Nucleus accumbens (tissue), 56 donors: Measurements from ENCODE around the gene SCN4A.
"Not testable (repeated sequence)": the region's sequence is repeated elsewhere in the genome, so short reads cannot be mapped to it uniquely, and the experiment has no call there.

ENCODE experiments used
- DNase-seq, 56 donors: peaks; one replicate each; lab custom pipeline; 2025; lab: John Stamatoyannopoulos, UW

SCN4A gene

DNA sequence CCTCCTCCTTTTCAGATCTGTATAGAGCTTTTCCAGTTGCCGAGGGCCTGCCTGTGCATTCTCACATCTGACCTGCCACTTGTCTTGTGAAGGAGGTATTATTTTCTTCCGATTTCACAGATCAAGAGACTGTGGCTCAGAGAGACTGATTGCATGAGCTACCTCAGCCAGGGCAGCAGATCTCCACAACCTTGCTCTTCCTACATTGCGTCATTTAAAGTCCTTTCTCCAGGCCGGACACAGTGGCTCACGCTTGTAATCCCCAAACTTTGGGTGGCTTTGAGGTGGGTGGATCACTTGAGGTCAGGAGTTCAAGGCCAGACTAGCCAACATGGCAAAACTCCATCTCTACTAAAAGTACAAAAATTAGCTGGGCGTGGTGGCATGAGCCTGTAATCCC is 52.7 kb downstream of the SCN4A start:
- DNase-seq: not testable (repeated sequence)

DNA sequence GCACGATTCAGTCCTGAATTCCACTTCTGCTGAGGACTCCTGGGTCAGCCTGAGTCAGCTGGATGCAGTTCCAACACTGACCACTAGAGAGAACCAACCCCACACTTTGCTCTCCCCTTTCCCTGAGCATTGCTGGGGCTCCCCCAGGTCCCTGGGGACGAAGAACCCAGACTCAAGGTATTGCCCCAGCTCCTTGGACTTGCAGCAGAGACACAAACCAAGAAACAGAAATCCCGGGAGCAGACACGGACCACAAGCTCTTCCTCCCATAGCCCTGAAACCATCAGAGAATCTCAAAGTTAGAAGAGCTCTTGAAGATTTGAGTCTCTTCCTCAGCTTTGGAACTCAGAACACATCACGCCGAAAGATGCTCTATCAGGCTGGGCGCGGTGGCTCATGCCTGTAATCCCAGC is 53.4 kb downstream of the SCN4A start:
- peak in 27 of 56 donors; percentile 1 to 57 (median 15) for DNase-seq

DNA sequence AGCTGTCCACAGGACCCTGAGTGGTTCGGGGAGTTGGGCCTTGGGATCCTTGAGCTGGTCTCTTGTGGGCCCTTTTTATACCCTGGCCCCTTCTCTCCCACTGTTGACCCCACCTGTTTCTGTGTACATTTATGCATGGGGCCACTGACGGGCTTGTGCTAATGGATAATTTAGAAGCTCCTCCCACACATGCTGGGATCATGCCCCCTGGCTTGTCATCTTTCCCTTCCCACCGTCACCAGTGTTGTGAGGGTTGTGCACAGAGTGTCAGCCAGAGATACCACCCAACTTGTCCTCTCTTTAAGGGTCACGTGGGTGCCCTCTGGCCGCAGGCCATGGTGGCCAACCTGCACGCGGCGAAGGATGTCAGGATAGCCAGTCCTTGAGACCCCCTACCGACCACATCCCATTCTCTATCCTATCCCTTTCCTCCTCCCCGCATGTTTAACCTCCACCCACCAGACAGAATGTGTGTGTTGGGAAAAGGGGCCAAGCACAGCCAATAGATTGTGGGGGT is 53.9 kb downstream of the SCN4A start, which contains the start of gene GH1:
TSS of gene GH1 (minus strand) at position 51 of the 517 bp plus-strand sequence. CDS start 63 bp downstream, outside the sequence.
- not testable (repeated sequence) for DNase-seq

DNA sequence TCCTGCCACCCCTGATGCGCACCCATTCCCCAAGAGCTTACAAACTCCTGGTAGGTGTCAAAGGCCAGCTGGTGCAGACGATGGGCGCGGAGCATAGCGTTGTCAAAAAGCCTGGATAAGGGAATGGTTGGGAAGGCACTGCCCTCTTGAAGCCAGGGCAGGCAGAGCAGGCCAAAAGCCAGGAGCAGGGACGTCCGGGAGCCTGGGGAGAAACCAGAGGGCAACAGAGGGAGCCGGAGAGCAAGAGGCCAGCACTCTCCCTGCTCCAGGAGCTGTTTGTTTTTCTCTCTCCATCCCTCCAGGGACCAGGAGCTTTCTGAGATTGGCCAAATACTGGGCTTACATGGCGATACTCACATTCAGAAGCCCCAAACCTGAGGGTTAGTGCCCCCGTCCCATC is 54.4 kb downstream of the SCN4A start:
- DNase-seq: no peak

DNA sequence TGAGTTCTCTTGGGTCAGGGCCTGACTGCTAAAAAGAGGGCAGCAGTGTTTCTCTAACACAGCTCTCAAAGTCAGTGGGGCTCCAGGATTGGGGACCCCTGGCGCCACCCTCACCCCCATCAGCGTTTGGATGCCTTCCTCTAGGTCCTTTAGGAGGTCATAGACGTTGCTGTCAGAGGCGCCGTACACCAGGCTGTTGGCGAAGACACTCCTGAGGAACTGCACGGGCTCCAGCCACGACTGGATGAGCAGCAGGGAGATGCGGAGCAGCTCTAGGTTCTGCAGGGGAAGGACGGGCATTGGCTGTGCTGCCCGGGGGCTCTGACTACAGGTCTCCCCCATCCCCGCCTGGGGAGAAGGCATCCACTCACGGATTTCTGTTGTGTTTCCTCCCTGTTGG is 55.1 kb downstream of the SCN4A start:
- DNase-seq: no peak

DNA sequence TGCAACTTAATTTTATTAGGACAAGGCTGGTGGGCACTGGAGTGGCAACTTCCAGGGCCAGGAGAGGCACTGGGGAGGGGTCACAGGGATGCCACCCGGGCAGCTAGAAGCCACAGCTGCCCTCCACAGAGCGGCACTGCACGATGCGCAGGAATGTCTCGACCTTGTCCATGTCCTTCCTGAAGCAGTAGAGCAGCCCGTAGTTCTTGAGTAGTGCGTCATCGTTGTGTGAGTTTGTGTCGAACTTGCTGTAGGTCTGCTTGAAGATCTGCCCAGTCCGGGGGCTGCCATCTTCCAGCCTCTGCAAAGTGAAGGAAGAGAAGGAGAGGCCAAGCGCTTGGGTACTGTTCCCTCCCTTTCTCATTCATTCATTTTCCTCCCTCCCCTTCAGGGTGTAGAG is 55.5 kb downstream of the SCN4A start:
- DNase-seq: not testable (repeated sequence)

DNA sequence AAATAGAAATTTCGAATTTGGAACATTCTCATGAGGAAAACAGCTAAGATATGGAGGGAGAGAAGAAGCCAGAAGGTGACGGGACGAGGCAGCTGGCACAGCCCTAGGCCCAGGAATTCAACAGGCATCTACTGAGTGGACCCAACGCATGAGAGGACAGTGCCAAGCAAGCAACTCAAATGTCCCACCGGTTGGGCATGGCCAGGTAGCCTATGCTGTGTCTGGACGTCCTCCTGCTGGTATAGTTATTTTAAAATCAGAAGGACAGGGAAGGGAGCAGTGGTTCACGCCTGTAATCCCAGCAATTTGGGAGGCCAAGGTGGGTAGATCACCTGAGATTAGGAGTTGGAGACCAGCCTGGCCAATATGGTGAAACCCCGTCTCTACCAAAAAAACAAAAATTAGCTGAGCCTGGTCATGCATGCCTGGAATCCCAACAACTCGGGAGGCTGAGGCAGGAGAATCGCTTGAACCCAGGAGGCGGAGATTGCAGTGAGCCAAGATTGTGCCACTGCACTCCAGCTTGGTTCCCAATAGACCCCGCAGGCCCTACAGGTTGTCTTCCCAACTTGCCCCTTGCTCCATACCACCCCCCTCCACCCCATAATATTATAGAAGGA is 56.0 kb downstream of the SCN4A start:
- DNase-seq: no peak

DNA sequence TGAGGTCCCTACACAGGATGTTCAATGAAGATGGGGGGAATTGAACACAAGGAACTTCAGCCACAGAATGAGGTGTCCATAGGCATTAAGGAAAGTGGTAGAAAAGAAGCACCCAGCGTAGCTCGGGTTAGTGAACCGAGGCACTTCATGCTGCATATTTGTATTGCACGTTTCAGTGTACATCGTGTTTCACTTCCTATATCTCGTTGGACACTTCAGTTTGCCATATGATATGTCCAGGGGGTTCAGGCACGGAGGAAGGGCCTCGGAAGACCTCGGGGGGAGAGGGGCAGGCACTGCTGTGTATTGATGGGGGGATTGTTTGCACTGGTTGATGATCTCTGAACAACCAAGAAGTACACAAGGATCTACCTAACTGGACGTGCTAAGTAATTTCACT is 57.0 kb downstream of the SCN4A start:
- DNase-seq: not testable (repeated sequence)

DNA sequence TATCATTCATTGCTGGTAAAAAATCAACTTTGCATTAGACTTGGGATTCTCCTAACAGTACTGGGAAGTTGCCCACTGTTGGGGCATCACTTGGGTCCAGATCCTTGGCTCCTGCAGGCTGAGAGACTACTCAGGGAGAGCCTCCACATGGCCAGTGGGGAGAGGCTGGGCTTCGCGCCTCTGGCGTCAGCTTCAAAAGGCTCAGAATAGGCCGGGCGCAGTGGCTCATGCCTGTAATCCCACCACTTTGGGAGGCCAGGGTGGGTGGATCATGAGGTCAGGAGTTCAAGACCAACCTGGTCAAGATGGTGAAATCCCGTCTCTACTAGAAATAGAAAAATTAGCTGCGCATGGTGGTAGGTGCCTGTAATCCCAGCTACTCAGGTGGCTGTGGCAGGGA is 58.2 kb downstream of the SCN4A start:
- DNase-seq: no peak

DNA sequence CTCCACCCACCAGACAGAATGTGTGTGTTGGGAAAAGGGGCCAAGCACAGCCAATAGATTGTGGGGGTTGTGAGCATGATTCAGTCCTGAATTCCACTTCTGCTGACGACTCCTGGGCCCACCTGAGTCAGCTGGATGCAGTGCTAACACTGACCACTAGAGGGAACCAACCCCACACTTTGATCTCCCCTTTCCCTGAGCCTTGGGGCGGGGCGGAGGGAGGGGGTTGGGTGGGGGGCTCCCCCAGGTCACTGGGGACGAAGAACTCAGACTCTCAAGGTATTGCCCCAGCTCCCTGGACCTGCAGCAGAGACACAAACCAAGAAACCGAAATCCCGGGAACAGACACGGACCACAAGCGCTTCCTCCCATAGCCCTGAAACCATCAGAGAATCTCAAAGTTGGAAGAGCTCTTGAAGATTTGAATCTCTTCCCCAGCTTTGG is 61.0 kb downstream of the SCN4A start:
- peak in 15 of 56 donors; percentile 4 to 60 (median 12) for DNase-seq

DNA sequence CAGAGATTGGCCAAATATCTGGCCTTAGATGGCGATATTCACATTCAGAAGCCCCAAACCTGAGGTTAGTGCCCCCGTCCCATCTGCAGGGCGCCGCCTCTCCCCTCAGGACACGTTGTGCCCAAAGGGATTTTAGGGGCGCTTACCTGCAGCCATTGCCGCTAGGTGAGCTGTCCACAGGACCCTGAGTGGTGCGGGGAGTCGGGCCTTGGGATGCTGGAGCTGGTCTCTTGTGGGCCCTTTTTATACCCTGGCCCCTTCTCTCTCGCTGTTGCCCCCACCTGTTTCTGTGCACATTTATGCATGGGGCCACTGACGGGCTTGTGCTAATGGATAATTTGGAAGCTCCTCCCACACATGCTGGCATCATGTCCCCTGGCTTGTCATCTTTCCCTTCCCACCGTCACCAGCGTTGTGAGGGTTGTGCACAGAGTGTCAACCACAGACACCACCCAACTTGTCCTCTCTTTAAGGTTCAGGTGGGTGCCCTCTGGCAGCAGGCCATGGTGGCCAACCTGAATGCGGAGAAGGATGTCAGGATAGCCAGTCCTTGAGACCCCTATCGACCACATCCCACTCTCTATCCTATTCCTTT is 61.6 kb downstream of the SCN4A start, which contains the start of gene CSHL1:
TSS of gene CSHL1 (minus strand) at position 218 of the 595 bp plus-strand sequence. CDS start at position 156, 62 bp downstream.
- peak in 1 of 56 donors; percentile 23 for DNase-seq

DNA sequence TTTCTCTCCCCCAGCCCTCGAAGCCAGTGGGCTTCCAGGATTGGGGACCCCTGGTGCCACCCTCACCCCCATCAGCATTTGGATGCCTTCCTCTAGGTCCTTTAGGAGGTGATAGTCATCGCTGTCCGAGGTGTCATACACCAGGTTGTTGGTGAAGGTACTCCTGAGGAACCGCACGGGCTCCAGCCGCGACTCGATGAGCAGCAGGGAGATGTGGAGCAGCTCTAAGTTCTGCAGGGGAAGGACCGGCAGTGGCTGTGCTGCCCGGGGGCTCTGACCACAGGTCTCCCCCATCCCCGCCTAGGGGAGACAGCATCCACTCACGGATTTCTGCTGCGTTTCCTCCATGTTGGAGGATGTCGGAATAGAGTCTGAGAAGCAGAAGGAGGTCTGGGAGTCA is 62.6 kb downstream of the SCN4A start:
- DNase-seq: no peak

DNA sequence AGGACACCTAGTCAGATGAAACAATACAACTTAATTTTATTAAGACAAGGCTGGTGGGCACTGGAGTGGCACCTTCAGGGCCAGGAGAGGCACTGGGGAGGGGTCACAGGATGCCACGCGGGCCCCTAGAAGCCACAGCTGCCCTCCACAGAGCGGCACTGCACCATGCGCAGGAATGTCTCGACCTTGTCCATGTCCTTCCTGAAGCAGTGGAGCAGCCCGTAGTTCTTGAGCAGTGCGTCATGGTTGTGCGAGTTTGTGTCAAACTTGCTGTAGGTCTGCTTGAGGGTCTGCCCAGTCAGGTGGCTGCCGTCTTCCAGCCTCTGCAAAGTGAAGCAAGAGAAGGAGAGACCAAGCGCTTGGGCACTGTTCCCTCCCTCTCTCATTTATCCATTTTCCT is 63.1 kb downstream of the SCN4A start:
- DNase-seq: not testable (repeated sequence)

DNA sequence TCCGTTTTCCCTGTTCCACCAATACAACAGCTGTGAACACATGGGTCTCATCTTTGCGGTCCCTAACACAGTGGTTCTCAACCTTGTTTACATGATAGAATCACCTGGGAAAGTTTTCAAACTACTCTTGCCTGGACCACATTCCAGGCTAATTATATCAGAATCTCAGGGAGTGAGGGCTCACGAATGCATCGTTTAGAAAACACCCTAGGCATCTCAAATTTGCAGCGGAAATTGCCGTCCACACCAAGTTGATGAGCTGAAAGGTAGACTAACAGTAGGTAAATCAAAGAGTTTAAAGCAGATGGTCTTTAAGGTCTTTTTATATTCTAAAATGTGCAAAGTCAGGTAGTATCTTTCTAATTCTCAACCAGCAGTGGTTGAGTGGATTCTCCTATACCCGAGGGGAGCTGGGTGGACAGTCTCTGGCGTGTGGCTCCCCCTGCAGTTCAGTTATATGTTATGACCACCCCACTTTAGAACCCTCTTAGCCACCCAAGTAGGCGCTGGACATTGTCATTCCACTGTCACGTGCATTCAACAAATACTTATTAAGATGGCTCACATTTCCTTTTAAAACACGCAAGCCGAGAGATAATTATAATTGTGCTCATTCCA is 65.4 kb downstream of the SCN4A start:
- not testable (repeated sequence) for DNase-seq

DNA sequence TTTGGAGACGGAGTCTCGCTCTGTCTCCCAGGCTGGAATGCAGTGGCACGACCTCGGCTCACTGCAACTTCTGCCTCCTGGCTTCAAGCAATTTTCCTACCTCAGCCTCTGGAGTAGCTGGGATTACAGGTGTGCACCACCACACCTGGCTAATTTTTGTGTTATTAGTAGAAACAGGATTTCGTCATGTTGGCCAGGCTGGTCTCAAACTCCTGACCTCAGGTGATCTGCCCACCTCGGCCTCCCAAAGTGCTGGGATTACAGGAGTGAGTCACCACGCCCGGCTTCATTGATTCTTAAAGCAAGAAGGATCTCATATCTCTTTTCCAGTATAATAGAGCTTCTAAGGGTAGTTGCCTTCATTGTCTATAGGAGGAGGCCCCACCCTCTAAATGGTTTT is 67.9 kb downstream of the SCN4A start:
- DNase-seq: not testable (repeated sequence)

DNA sequence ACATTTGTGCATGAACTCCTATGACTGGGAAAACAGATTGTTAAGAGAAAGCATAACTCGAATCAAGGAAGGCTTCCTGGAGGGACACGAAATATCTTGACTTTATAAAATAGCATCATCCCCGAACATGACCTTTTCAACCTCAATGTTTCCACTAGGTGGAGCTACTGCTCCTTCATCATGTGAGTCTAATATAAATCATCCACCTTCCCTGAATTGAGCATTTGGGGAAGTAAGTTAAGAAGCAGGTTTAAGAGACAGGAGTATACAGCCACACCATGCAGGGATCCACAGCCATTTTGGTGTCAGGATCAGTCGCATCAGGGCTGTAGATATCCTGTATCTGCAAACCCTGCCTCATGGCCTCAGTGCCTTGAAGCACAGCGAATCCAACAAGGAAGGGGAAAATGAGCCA is 68.9 kb downstream of the SCN4A start:
- DNase-seq: not testable (repeated sequence)

DNA sequence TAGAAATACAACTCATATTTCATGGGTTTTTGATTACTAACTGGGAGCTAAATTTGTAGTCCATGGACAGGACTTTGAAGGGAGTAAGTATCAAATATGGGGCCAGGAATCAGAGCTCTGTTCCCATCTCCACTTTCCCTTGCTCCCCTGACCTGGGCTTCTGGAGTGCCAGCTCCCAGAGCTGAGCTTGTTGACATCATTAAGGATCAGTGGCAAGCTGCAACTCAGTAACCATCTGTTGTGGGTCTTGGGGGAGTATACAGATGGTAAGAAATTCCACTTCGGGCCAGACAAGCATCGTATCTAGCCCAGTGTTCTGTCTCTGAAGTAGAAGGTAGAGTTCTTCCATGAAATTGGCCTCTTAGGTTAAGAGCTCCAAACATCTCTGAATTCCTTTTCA is 70.7 kb downstream of the SCN4A start:
- not testable (repeated sequence) for DNase-seq

DNA sequence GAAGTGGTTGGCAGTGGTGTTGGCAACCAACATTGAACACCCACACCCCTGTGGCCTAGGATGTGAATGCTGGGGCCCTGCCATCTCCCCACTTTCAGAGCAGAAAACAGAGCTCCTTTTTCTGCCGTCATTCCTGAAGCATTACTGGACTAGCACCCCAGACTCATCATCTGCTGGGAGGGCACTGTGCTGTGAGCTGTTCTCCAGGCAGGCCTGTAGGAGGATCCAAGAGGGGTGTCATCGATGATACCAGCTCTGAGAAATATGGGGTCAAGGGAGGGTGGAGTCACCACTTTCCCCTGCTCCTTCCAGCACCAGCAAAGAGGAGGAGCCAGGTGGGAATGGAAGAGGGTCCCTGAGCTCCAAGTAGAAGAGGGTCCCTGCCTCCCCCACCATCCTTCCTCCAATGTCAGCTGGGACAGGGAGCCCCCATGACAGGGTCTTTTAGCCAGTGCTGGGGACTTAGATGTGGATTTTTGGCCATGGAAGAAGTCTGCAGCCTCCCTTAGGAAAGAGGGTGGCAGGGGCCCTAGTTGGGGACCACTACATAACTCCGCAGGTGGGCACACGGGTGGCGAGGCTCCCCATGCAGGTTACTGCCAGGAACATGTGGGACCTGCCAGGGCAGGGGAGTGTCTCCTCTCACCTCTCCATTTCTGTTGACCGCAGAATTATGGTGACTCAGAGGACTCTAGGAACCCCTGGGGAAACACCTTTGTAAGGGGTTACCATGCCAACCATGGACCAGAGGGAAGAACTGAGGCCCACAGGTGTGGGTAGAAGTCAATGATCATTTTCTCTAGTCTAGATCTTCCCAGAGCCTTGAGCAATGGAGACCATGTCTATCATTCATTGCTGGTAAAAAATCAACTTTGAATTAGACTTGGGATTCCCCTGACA is 73.6 kb downstream of the SCN4A start:
- not testable (repeated sequence) for DNase-seq

DNA sequence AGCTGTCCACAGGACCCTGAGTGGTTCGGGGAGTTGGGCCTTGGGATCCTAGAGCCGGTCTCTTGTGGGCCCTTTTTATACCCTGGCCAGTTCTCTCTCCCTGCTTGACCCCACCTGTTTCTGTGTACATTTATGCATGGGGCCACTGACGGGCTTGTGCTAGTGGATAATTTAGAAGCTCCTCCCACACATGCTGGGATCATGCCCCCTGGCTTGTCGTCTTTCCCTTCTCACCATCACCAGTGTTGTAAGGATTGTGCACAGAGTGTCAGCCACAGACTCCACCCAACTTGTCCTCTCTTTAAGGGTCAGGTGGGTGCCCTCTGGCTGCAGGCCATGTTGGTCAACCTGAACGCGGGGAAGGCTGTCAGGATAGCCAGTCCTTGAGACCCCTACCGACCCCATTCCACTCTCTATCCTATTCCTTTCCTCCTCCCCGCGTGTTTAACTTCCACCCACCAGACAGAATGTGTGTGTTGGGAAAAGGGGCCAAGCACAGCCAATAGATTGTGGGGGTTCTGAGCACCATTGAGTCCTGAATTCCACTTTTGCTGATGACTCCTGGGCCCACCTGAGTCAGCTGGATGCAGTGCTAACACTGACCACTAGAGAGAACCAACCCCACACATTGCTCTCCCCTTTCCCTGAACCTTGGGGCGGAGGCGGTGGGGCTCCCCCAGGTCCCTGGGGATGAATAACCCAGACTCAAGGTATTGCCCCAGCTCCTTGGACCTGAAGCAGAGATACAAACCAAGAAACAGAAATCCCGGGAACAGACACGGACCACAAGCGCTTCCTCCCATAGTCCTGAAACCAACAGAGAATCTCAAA is 76.0 kb downstream of the SCN4A start, which contains the start of gene CSH1:
TSS of gene CSH1 (minus strand) at position 51 of the 831 bp plus-strand sequence. CDS start 63 bp downstream, outside the sequence.
- DNase-seq: not testable (repeated sequence)
